OCI-LY1 (cell line): ENCODE results near the gene MFNG.

Experiments used
- CTCF ChIP-seq: fragments of 200-600 bp; sonication (generic), shearing (Covaris generic); IDR thresholded peaks from 2 replicates; pipeline ENCODE4 v1.5.1; 2017; ENCODE audit warnings: mild to moderate bottlenecking, antibody characterized with exemption, low read length, moderate library complexity, mixed read lengths
- EZH2 ChIP-seq: fragments of 200-600 bp; sonication (generic), shearing (Covaris generic); IDR thresholded peaks from 2 replicates; pipeline ENCODE4 v1.8.0; 2017; ENCODE audit warnings: borderline replicate concordance, mixed run types, mild to moderate bottlenecking, antibody characterized with exemption, low read length, moderate library complexity, mixed read lengths

GRCh38 chr22:37442537-37442936 lies 43.6 kb downstream of the MFNG start:
- TF ChIP-seq CTCF (no peak), EZH2 (no peak)
